Caco-2 (cell line): ENCODE data around the gene SORBS2. TPM values are rescaled to one million over a fixed set of nuclear protein-coding genes. Genes with fewer than 3 reads are reported as not detected.

ENCODE experiments used
- BruUV-seq: library from RNA; stranded (reverse); fragments of 400-500 nt; replicated peaks from 2 replicates; lab custom pipeline; 2021; lab: Mats Ljungman, UMichigan
- CTCF ChIA-PET: fragments of 300-600 bp; sonication (Branson Sonifier 250); formaldehyde crosslinking; loops from one replicate; lab custom pipeline; 2022; ENCODE audit warnings: antibody characterized with exemption; lab: Charles Lee
- POLR2A ChIA-PET: fragments of 300-600 bp; sonication (Branson Sonifier 250); formaldehyde crosslinking; loops from one replicate; lab custom pipeline; 2022; ENCODE audit warnings: antibody characterized with exemption; lab: Charles Lee
- DNase-seq, 2 experiments: peaks; one replicate each; pipeline versions ENCODE4 v3.0.0 to v3.0.0-alpha.2; 2020 to 2022
- H3K27me3 ChIP-seq: replicated peaks from 2 replicates; pipeline ENCODE4 v1.6.0; 2011; ENCODE audit warnings: low read length; ENCODE audit not compliant: control insufficient read depth, insufficient read depth
- H3K36me3 ChIP-seq: 2 replicates; pipeline ENCODE4 v1.5.1; 2011; ENCODE audit warnings: low read length; ENCODE audit not compliant: control insufficient read depth, insufficient read depth
- H3K4me1 ChIP-seq: fragments of 250-450 bp; sonication (Bioruptor Pico); 2 replicates; pipeline ENCODE4 v1.5.1; 2020; ENCODE audit warnings: mild to moderate bottlenecking
- H3K4me3 ChIP-seq: 2 replicates; pipeline ENCODE4 v1.5.1; 2011; ENCODE audit warnings: low read depth, mild to moderate bottlenecking, control low read depth, low read length
- H3K9me3 ChIP-seq: fragments of 250-450 bp; sonication (Bioruptor Pico); 2 replicates; pipeline ENCODE4 v1.5.1; 2020; ENCODE audit warnings: mild to moderate bottlenecking, moderate library complexity
- H3K27ac Mint-ChIP-seq: one replicate; pipeline ENCODE4 v1.8.0; 2022; ENCODE audit warnings: mixed read lengths; ENCODE audit not compliant: unreplicated experiment
- H3K27me3 Mint-ChIP-seq: one replicate; pipeline ENCODE4 v1.8.0; 2022; ENCODE audit warnings: mixed read lengths; ENCODE audit not compliant: insufficient read depth, unreplicated experiment
- H3K36me3 Mint-ChIP-seq: one replicate; pipeline ENCODE4 v1.8.0; 2022; ENCODE audit warnings: mild to moderate bottlenecking, mixed read lengths; ENCODE audit not compliant: insufficient read depth, unreplicated experiment
- H3K4me1 Mint-ChIP-seq: one replicate; pipeline ENCODE4 v1.8.0; 2022; ENCODE audit warnings: low read depth, mixed read lengths; ENCODE audit not compliant: unreplicated experiment
- H3K4me3 Mint-ChIP-seq: one replicate; pipeline ENCODE4 v1.8.0; 2022; ENCODE audit warnings: mild to moderate bottlenecking, moderate library complexity, mixed read lengths; ENCODE audit not compliant: unreplicated experiment
- H3K9me3 Mint-ChIP-seq: one replicate; pipeline ENCODE4 v1.8.0; 2022; ENCODE audit warnings: mixed read lengths; ENCODE audit not compliant: unreplicated experiment
- CTCF ChIP-seq, 2 experiments: fragments of 200-600 bp in 1 of 2; IDR thresholded peaks; 1 replicate in 1 of 2; 2 replicates in 1 of 2; pipeline versions ENCODE4 v1.5.1 to v1.8.0; 2011 to 2022; ENCODE audit warnings: antibody characterized with exemption in 1 of 2, control low read depth in 1 of 2, inconsistent platforms in 1 of 2, low read depth in 1 of 2, low read length in 1 of 2, mild to moderate bottlenecking in 1 of 2, moderate library complexity in 1 of 2; ENCODE audit not compliant: insufficient read depth in 1 of 2, severe bottlenecking in 1 of 2, unreplicated experiment in 1 of 2
- intact Hi-C: fragments of 100-400 bp; cut with micrococcal nuclease; formaldehyde crosslinking; loops from one replicate; pipeline ENCODE4 v1.10.0; 2022; ENCODE audit not compliant: unreplicated experiment
- total RNA-seq: library from RNA; stranded (reverse); gene quantifications from 2 replicates; pipeline ENCODE4 v1.2.3, GENCODE V29; 2022

The SORBS2 gene
- total RNA-seq, 1 experiment from 2014 or later, result 47.7 TPM

- Histone ChIP-seq H3K36me3 (no peaks in the 10 kb centered on the region), H3K9me3 (no peaks in the 10 kb centered on the region), H3K27me3 (no peaks in the 10 kb centered on the region), H3K4me1 (no peaks in the 10 kb centered on the region), H3K4me3 (no peak overlapping the region)
- H3K36me3 Mint-ChIP-seq, result peaks cover 6% of the 10 kb centered on the region
- no peak overlapping the region for H3K27ac Mint-ChIP-seq
- no peaks in the 10 kb centered on the region for H3K4me1 Mint-ChIP-seq
- no peaks in the 10 kb centered on the region for H3K9me3 Mint-ChIP-seq
- no TSS peak for BruUV-seq
- CTCF ChIA-PET, result no interaction called here
- no peak overlapping the region for H3K4me3 Mint-ChIP-seq
- intact Hi-C loops, result no loop called here
- POLR2A ChIA-PET, result no interaction called here
- no peak for DNase-seq
- TF ChIP-seq CTCF (IDR thresholded peaks at IDR 0.05; ENCODE audit: insufficient read depth in 1 of 2, low read depth in 1 of 2, low read length in 1 of 2, severe bottlenecking in 1 of 2, unreplicated experiment in 1 of 2), result no peak
- H3K27me3 Mint-ChIP-seq, result no peaks in the 10 kb centered on the region
Measured at GRCh38 chr4:185682236-185682635, 129.8 kb downstream of the SORBS2 start.

GRCh38 chr4:185681604-185682003 lies 130.4 kb downstream of the SORBS2 start:
- BruUV-seq, result no TSS peak
- no peaks in the 10 kb centered on the region for H3K9me3 ChIP-seq
- CTCF ChIA-PET, result no interaction called here
- H3K36me3 ChIP-seq, result no peaks in the 10 kb centered on the region
- H3K27ac Mint-ChIP-seq, result no peak overlapping the region
- H3K36me3 Mint-ChIP-seq, result peaks cover 6% of the 10 kb centered on the region
- H3K27me3 ChIP-seq, result no peaks in the 10 kb centered on the region
- no peaks in the 10 kb centered on the region for H3K4me1 Mint-ChIP-seq
- H3K9me3 Mint-ChIP-seq, result no peaks in the 10 kb centered on the region
- no peak overlapping the region for H3K4me3 Mint-ChIP-seq
- POLR2A ChIA-PET, result no interaction called here
- no peaks in the 10 kb centered on the region for H3K4me1 ChIP-seq
- DNase-seq, result no peak
- H3K27me3 Mint-ChIP-seq, result no peaks in the 10 kb centered on the region
- intact Hi-C loops, result no loop called here
- no peak for TF ChIP-seq CTCF (IDR thresholded peaks at IDR 0.05; ENCODE audit: insufficient read depth in 1 of 2, low read depth in 1 of 2, low read length in 1 of 2, severe bottlenecking in 1 of 2, unreplicated experiment in 1 of 2)
- H3K4me3 ChIP-seq, result no peak overlapping the region

GRCh38 chr4:185680617-185681016 lies 131.4 kb downstream of the SORBS2 start:
- no peak for DNase-seq
- H3K4me3 ChIP-seq, result no peak overlapping the region
- no peaks in the 10 kb centered on the region for H3K9me3 Mint-ChIP-seq
- no TSS peak for BruUV-seq
- CTCF ChIA-PET, result no interaction called here
- no peaks in the 10 kb centered on the region for H3K27me3 Mint-ChIP-seq
- no peak for TF ChIP-seq CTCF (IDR thresholded peaks at IDR 0.05; ENCODE audit: insufficient read depth in 1 of 2, low read depth in 1 of 2, low read length in 1 of 2, severe bottlenecking in 1 of 2, unreplicated experiment in 1 of 2)
- H3K9me3 ChIP-seq, result no peaks in the 10 kb centered on the region
- POLR2A ChIA-PET, result no interaction called here
- no peaks in the 10 kb centered on the region for H3K27me3 ChIP-seq
- no peak overlapping the region for H3K27ac Mint-ChIP-seq
- H3K4me1 Mint-ChIP-seq, result no peaks in the 10 kb centered on the region
- H3K36me3 ChIP-seq, result no peaks in the 10 kb centered on the region
- H3K36me3 Mint-ChIP-seq, result peaks cover 6% of the 10 kb centered on the region
- no peaks in the 10 kb centered on the region for H3K4me1 ChIP-seq
- intact Hi-C loops, result no loop called here
- H3K4me3 Mint-ChIP-seq, result no peak overlapping the region
